Measurements from ENCODE around the gene MGMT.

Gene MGMT

GRCh38 chr10:129622291-129622690 lies 155.2 kb downstream of the MGMT start:
- DNase-seq (ENCODE audit: low read depth in 2 of 2), result no peak

GRCh38 chr10:129622736-129623135 lies 155.7 kb downstream of the MGMT start:
- no peak for DNase-seq (ENCODE audit: low read depth in 2 of 2)

- no peak for DNase-seq (ENCODE audit: low read depth in 2 of 2)
These were observed 157.5 kb downstream of the MGMT start for GRCh38 chr10:129624526-129624925.

- no peak for DNase-seq (ENCODE audit: low read depth in 2 of 2)
These were observed 159.3 kb downstream of the MGMT start for GRCh38 chr10:129626309-129626708.

- DNase-seq (ENCODE audit: low read depth in 2 of 2), result no peak
These were observed 159.9 kb downstream of the MGMT start for GRCh38 chr10:129626796-129627435.

GRCh38 chr10:129627442-129627841 lies 160.4 kb downstream of the MGMT start:
- no peak for DNase-seq (ENCODE audit: low read depth in 2 of 2)

- no peak for DNase-seq (ENCODE audit: low read depth in 2 of 2)
These were observed 161.8 kb downstream of the MGMT start for GRCh38 chr10:129628823-129629222.

- no peak for DNase-seq (ENCODE audit: low read depth in 2 of 2)
These were observed 162.9 kb downstream of the MGMT start for GRCh38 chr10:129629911-129630310.

GRCh38 chr10:129631006-129631405 lies 164.0 kb downstream of the MGMT start:
- no peak for DNase-seq (ENCODE audit: low read depth in 2 of 2)

- DNase-seq (ENCODE audit: low read depth in 2 of 2), result no peak
These were observed 165.0 kb downstream of the MGMT start for GRCh38 chr10:129631870-129632623.

- DNase-seq (ENCODE audit: low read depth in 2 of 2), result no peak
These were observed 170.0 kb downstream of the MGMT start for GRCh38 chr10:129637010-129637409.

GRCh38 chr10:129637846-129638245 lies 170.8 kb downstream of the MGMT start:
- no peak for DNase-seq (ENCODE audit: low read depth in 2 of 2)

- no peak for DNase-seq (ENCODE audit: low read depth in 2 of 2)
These were observed 174.3 kb downstream of the MGMT start for GRCh38 chr10:129641351-129641750.

- DNase-seq (ENCODE audit: low read depth in 2 of 2), result no peak
These were observed 174.9 kb downstream of the MGMT start for GRCh38 chr10:129641982-129642381.

GRCh38 chr10:129642427-129642826 lies 175.4 kb downstream of the MGMT start:
- DNase-seq (ENCODE audit: low read depth in 2 of 2), result no peak

- no peak for DNase-seq (ENCODE audit: low read depth in 2 of 2)
These were observed 176.2 kb downstream of the MGMT start for GRCh38 chr10:129643266-129643665.

- DNase-seq (ENCODE audit: low read depth in 2 of 2), result no peak
These were observed 178.4 kb downstream of the MGMT start for GRCh38 chr10:129645487-129645886.

GRCh38 chr10:129646973-129647372 lies 179.9 kb downstream of the MGMT start:
- DNase-seq (ENCODE audit: low read depth in 2 of 2), result no peak

GRCh38 chr10:129647590-129647989 lies 180.5 kb downstream of the MGMT start:
- DNase-seq (ENCODE audit: low read depth in 2 of 2), result no peak

GRCh38 chr10:129648856-129649255 lies 181.8 kb downstream of the MGMT start:
- DNase-seq (ENCODE audit: low read depth in 2 of 2), result no peak

- DNase-seq (ENCODE audit: low read depth in 2 of 2), result no peak
These were observed 185.0 kb downstream of the MGMT start for GRCh38 chr10:129652021-129652420.

GRCh38 chr10:129652521-129653201 lies 185.6 kb downstream of the MGMT start:
- no peak for DNase-seq (ENCODE audit: low read depth in 2 of 2)

- no peak for DNase-seq (ENCODE audit: low read depth in 2 of 2)
These were observed 186.4 kb downstream of the MGMT start for GRCh38 chr10:129653428-129653827.
